ENCODE measurements around the gene KREMEN1.

- TF ChIP-seq POLR2A (IDR thresholded peaks at IDR 0.05; ENCODE audit: low read depth, low read length) (no peak), CTCF (conservative IDR thresholded peaks at IDR 0.05; ENCODE audit: low read depth, low read length) (no peak), USF2 (IDR thresholded peaks at IDR 0.05; ENCODE audit: low read depth, low read length) (no peak), CEBPB (IDR thresholded peaks at IDR 0.05; ENCODE audit: low read depth, low read length) (no peak), RCOR1 (IDR thresholded peaks at IDR 0.05; ENCODE audit: insufficient replicate concordance, low read length) (no peak), MAZ (IDR thresholded peaks at IDR 0.05; ENCODE audit: borderline replicate concordance, low read depth, low read length) (no peak), BHLHE40 (IDR thresholded peaks at IDR 0.05; ENCODE audit: low read depth, low read length) (no peak), RAD21 (IDR thresholded peaks at IDR 0.05; ENCODE audit: low read length) (no peak), SMC3 (IDR thresholded peaks at IDR 0.05; ENCODE audit: low read depth, low read length) (no peak)
- TF ChIP-seq, protein P1, sequence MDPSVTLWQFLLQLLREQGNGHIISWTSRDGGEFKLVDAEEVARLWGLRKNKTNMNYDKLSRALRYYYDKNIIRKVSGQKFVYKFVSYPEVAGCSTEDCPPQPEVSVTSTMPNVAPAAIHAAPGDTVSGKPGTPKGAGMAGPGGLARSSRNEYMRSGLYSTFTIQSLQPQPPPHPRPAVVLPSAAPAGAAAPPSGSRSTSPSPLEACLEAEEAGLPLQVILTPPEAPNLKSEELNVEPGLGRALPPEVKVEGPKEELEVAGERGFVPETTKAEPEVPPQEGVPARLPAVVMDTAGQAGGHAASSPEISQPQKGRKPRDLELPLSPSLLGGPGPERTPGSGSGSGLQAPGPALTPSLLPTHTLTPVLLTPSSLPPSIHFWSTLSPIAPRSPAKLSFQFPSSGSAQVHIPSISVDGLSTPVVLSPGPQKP (IDR thresholded peaks at IDR 0.05; ENCODE audit: borderline replicate concordance, low read depth, low read length) = no peak
These were observed 10.5 kb upstream of the KREMEN1 start for GRCh38 chr22:29062286-29062821.
